A549 (cell line): ENCODE data around the gene DDR2. TPM values are rescaled to one million over a fixed set of nuclear protein-coding genes. Genes with fewer than 3 reads are reported as not detected.
"Not testable (repeated sequence)": the region's sequence is repeated elsewhere in the genome, so short reads cannot be mapped to it uniquely, and the experiment has no call there.

ENCODE experiments used
- ATAC-seq, 2 experiments: fragments of 200-7000 bp in 1 of 2; fragments of >200 bp in 1 of 2; cut with Nextera tagmentation in 1 of 2; cut with Tn5 transposase in 1 of 2; 3 replicates each; pipeline versions ENCODE4 v1.8.0 to v1.9.1; 2018 to 2020; ENCODE audit warnings: mild to moderate bottlenecking in 1 of 2, moderate library complexity in 1 of 2
- CTCF ChIA-PET: fragments of 300-600 bp; sonication (Branson Sonifier 250); formaldehyde crosslinking; extraction: SDS; loops from one replicate; lab custom pipeline; 2021; ENCODE audit warnings: antibody characterized with exemption, inconsistent platforms; lab: Yijun Ruan, JAX
- POLR2A ChIA-PET: fragments of 350-600 bp; formaldehyde crosslinking; extraction: SDS; loops from one replicate; lab custom pipeline; 2021; ENCODE audit warnings: antibody characterized with exemption, inconsistent platforms; lab: Yijun Ruan, JAX
- DNase-seq, 2 experiments: peaks; one replicate each; pipeline versions ENCODE4 v3.0.0 to v3.0.0-alpha.2; 2011 to 2016; ENCODE audit warnings: low read depth in 1 of 2, low spot score in 1 of 2
- FAIRE-seq: peaks from 2 replicates; lab custom pipeline; 2011; peaks lifted over from hg19 to GRCh38; lab: Jason Lieb, UNC
- H3K27ac ChIP-seq, 2 experiments: fragments of >200 bp; sonication (Bioruptor Twin); formaldehyde crosslinking; 3 replicates each; pipeline ENCODE4 v1.5.1; 2016 to 2017
- H3K4me1 ChIP-seq: fragments of >200 bp; sonication (Bioruptor Twin); formaldehyde crosslinking; 3 replicates; pipeline ENCODE4 v1.6.1; 2016
- H3K4me2 ChIP-seq: fragments of >200 bp; sonication (Bioruptor Twin); formaldehyde crosslinking; 3 replicates; pipeline ENCODE4 v1.6.1; 2016
- H3K4me3 ChIP-seq: fragments of >200 bp; sonication (Bioruptor Twin); formaldehyde crosslinking; 3 replicates; pipeline ENCODE4 v1.5.1; 2016
- H3K9me3 ChIP-seq: fragments of >200 bp; sonication (Bioruptor Twin); formaldehyde crosslinking; 3 replicates; pipeline ENCODE4 v1.6.1; 2016
- CTCF ChIP-seq: fragments of >200 bp; sonication (Bioruptor Twin); formaldehyde crosslinking; IDR thresholded peaks from 3 replicates; pipeline ENCODE4 v1.5.1; 2016
- GATA3 ChIP-seq: IDR thresholded peaks from 2 replicates; pipeline ENCODE4 v1.6.1; 2012; ENCODE audit warnings: borderline replicate concordance
- JUN ChIP-seq, 2 experiments: fragments of >200 bp; sonication (Bioruptor Twin); formaldehyde crosslinking; IDR thresholded peaks; 2 replicates in 1 of 2; 3 replicates in 1 of 2; pipeline ENCODE4 v1.6.1; 2016 to 2017
- MAX ChIP-seq: IDR thresholded peaks from 2 replicates; pipeline ENCODE4 v1.6.1; 2012
- RAD21 ChIP-seq, 2 experiments: fragments of >200 bp in 1 of 2; sonication (Bioruptor Twin) in 1 of 2; formaldehyde crosslinking in 1 of 2; IDR thresholded peaks in 1 of 2; conservative IDR thresholded peaks in 1 of 2; 2 replicates in 1 of 2; 3 replicates in 1 of 2; pipeline ENCODE4 v1.6.1; 2012 to 2018; ENCODE audit warnings: inconsistent platforms in 1 of 2
- SMC3 ChIP-seq: fragments of >200 bp; sonication (Bioruptor Twin); formaldehyde crosslinking; IDR thresholded peaks from 3 replicates; pipeline ENCODE4 v1.6.1; 2018; ENCODE audit warnings: inconsistent platforms
- ZC3H11A ChIP-seq: fragments of 450-650 bp; IDR thresholded peaks from 2 replicates; pipeline ENCODE4 v1.6.1; 2014; ENCODE audit warnings: antibody characterized with exemption, mild to moderate bottlenecking
- ZSCAN20 ChIP-seq: fragments of 250-450 bp; sonication (Bioruptor Pico); IDR thresholded peaks from 2 replicates; pipeline ENCODE4 v1.8.0; 2022; ENCODE audit warnings: mild to moderate bottlenecking, moderate library complexity
- WGBS: methylation state at CpG from one replicate; pipeline ENCODE4 v1.1.6; 2017; ENCODE audit errors: missing lambda C conversion rate; 5-methylcytosine and 5-hydroxymethylcytosine counted together
- polyA plus RNA-seq, 4 experiments: library from polyadenylated mRNA; depleted of rRNA in 3 of 4; stranded (reverse); fragments of >200 nt; fragmentation: RNase III in 1 of 4; extraction: RNeasy Plus Mini Kit Qiagen cat#74134 plus additional on column Dnase treatment in 1 of 4; gene quantifications; 2 replicates in 3 of 4; 3 replicates in 1 of 4; pipeline ENCODE4 v1.2.3, GENCODE V29; 2011 to 2017

Gene DDR2
- polyA plus RNA-seq, 2 of the 4 experiments (the other 2 are of a cell fraction): 0.14 to 0.49 TPM

- H3K9me3 ChIP-seq, POLR2A ChIA-PET, FAIRE-seq, H3K4me1 ChIP-seq, H3K4me3 ChIP-seq, H3K27ac ChIP-seq, H3K4me2 ChIP-seq: not testable (repeated sequence)
- TF ChIP-seq CTCF (peak; percentile 67), RAD21 (conservative IDR thresholded peaks at IDR 0.05 in 1 of 2, IDR thresholded peaks at IDR 0.05 in 1 of 2) (peak; percentile 73 to 81), SMC3 (peak; percentile 64)
- CTCF ChIA-PET: interaction anchor here (0.6 to 4.8 kb wide), 19 partner anchors 169 to 746 kb away, joined by 3 to 44 read pairs (median 4); no protein-coding TSS in a partner anchor
- ATAC-seq (peak; percentile 98 to 99), DNase-seq (peak; percentile 13 to 71)
- 34% methylated on average over 6 of the region's 6 CpGs for WGBS
Measured at GRCh38 chr1:162799995-162800830, 167.9 kb downstream of the DDR2 start.

GRCh38 chr1:162807503-162807902 is 175.2 kb downstream of the DDR2 start:
- H3K4me2 ChIP-seq, H3K27ac ChIP-seq, POLR2A ChIA-PET, H3K4me1 ChIP-seq, ATAC-seq, H3K4me3 ChIP-seq, DNase-seq, H3K9me3 ChIP-seq, FAIRE-seq, CTCF ChIA-PET: not testable (repeated sequence)
- 100% methylated on average over 1 of the region's 2 CpGs for WGBS

GRCh38 chr1:162812357-162812756 is 180.1 kb downstream of the DDR2 start:
- not testable (repeated sequence) for H3K9me3 ChIP-seq

GRCh38 chr1:162818136-162818535 is 185.9 kb downstream of the DDR2 start:
- DNase-seq, ATAC-seq, POLR2A ChIA-PET, H3K27ac ChIP-seq, H3K4me1 ChIP-seq, CTCF ChIA-PET, FAIRE-seq, H3K4me3 ChIP-seq, H3K9me3 ChIP-seq, H3K4me2 ChIP-seq: not testable (repeated sequence)
- WGBS: 79% methylated on average over 2 of the region's 2 CpGs

More at GRCh38 chr1:162812357-162812756, 180.1 kb downstream of the DDR2 start:
- FAIRE-seq, H3K4me2 ChIP-seq, H3K4me1 ChIP-seq, CTCF ChIA-PET, H3K27ac ChIP-seq, H3K4me3 ChIP-seq, DNase-seq, ATAC-seq, POLR2A ChIA-PET: not testable (repeated sequence)
- 89% methylated on average over 2 of the region's 2 CpGs for WGBS

GRCh38 chr1:162818666-162819065 is 186.4 kb downstream of the DDR2 start:
- WGBS: 45% methylated on average over 1 of the region's 1 CpG
- H3K4me3 ChIP-seq, FAIRE-seq, ATAC-seq, H3K4me1 ChIP-seq, H3K9me3 ChIP-seq, CTCF ChIA-PET, H3K4me2 ChIP-seq, POLR2A ChIA-PET, DNase-seq, H3K27ac ChIP-seq: not testable (repeated sequence)

GRCh38 chr1:162822391-162823200 is 190.3 kb downstream of the DDR2 start:
- Histone ChIP-seq H3K9me3 (no peaks in the 10 kb centered on the region), H3K4me1 (no peaks in the 10 kb centered on the region), H3K27ac (peak overlapping the region in 1 of 2 experiments; percentile 58; a peak in 2 of 6 replicates), H3K4me2 (peak overlapping the region; percentile 87), H3K4me3 (peak overlapping the region; percentile 46)
- 9% methylated on average over 38 of the region's 44 CpGs for WGBS
- ATAC-seq (peak; percentile 84 to 91), FAIRE-seq (no peak), DNase-seq (peak; percentile 17 to 25)
- ChIA-PET POLR2A (no interaction called here), CTCF (no interaction called here)
- TF ChIP-seq MAX: no peak
- no peak for TF ChIP-seq ZSCAN20 (CRISPR knock-in tag)
- no peak for TF ChIP-seq GATA3
- TF ChIP-seq ZC3H11A: no peak
- no peak for TF ChIP-seq JUN (IDR thresholded peaks at IDR 0.05)
